ENCODE measurements around the gene PDGFA.

Gene PDGFA

DNA sequence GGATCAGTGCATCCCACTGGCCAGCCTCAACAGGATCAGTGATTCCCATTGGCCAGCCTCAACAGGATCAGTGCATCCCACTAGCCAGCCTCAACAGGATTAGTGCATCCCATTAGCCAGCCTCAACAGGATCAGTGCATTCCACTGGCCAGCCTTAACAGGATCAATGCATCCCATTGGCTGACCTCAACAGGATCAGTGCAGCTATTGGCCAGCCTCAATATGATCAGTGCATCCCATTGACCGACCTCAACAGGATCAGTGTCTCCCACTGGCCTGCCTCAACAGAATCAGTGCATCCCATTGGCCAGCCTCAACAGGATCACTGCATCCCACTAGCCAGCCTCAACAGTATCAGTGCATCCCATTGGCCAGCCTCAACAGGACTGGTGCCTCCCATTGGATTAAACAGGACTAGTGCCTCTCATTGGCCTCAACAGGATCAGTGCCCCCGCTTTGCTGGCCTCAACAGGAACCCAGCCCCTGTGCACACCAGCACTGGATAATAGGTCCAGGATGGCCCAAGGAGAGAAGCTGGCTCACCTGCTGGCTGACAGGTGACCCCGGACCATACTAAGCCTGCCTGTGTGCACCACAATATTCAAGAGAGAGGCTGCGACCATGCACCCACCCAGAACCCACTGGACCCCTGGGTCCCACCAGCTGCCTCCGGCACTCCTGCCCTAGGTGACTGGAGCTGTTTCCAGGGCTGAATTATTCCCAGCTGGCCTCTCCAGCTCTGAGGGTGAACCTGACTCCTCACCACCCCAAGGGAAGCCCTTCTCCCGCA is 59.9 kb downstream of the PDGFA start:
- DNase-seq (ENCODE audit: low read depth): no peak

DNA sequence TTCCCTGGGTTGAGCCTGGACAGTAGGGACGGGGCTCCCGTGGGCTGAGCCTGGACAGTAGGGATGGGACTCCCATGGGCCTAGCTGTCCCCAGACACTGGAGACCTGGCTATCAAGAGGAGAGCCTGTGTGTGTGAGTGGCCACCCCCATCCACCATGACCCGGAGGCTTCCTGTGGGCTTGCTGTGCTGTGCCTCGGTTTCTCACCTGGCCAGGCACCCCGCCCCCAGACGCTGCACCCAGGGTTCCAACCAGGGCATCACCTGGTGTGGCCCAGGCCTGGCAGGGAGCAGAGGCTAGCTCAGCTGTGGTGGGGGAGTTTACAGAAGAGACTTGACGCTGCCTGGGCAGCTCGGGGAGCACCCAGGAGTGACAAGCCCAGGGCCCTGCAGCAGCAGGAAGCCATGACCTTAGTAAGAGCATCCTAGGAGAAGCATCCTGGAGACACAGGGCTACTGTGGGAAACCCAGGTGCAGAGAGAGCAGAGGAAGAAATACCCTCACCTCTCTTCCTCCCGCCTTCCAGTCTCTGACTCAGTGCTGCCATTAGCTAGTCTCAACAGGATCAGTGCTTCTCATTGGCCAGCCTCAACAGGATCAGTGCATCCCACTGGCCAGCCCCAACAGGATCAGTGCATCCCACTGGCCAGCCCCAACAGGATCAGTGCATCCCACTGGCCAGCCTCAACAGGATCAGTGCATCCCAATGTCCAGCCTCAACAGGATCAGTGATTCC is 61.0 kb downstream of the PDGFA start:
- no peak for DNase-seq (ENCODE audit: low read depth)

DNA sequence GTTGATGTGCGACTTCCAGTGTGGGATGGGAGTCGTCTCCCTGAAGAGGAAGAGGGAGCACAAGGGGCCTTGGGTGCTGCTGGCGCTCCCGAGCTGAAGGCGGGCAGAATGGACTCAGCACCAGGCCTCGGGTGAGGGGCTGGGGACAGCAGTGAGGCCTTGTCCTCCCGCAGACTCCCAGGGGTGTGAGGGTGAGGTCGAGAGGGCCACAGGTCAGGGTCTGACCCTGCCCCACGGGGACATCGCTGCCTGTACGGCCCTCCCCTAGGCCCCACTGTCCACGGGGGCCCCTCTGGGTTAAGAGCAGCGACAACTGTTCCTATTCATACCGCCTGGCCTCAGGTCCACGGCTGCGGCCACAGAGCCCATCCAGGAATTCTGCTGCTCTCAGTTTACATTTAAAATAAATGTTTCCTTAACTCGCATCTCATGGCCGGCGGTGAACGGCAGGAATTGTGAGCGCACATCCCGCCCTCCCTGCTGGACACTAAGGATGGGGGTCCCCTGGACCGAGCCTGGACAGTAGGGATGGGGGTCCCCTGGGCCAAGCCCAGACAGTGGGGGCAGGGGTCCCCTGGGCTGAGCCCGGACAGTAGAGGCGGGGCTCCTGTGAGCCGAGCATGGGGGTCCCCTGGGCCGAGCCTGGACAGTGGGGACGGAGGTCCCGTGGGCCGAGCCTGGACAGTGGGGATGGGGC is 61.7 kb downstream of the PDGFA start:
- DNase-seq (ENCODE audit: low read depth): no peak

- no peak for DNase-seq (ENCODE audit: low read depth)
These were observed 64.3 kb downstream of the PDGFA start for GRCh38 chr7:455110-455928.

DNA sequence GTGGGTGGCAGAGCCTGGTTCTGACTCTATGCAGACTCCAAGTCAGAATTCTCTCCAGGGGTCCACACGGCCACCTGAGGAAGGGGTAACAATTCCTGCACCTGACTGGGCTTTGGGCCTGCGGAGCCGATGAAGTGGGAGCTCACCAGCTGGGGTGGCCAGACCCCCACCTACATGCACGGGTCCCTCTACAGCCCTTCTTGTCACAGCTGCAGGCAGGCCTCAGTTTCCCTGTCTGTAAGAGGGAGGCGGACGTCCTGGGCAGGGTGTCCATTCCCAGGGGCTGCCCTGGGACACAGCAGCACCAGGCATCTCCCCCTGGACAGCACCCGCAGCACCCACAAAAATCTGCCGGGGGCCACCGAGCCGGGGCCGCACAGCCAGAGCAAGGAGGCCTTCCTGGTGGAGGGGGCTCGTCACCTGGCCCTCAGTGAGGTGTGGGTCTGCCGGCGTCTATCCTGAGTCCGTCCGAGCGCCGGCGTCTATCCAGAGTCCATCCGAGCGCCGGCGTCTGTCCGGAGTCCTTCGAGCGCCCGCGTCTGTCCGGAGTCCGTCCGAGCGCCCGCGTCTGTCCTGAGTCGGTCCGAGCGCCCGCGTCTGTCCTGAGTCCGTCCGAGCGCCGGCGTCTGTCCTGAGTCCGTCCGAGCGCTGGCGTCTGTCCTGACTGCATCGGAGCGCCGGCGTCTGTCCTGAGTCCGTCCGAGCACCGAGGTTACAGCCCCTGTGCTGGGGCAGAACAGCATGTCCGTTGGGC is 65.1 kb downstream of the PDGFA start:
- no peak for DNase-seq (ENCODE audit: low read depth)

- DNase-seq (ENCODE audit: low read depth): no peak
These were observed 65.9 kb downstream of the PDGFA start for GRCh38 chr7:453597-454306.

DNA sequence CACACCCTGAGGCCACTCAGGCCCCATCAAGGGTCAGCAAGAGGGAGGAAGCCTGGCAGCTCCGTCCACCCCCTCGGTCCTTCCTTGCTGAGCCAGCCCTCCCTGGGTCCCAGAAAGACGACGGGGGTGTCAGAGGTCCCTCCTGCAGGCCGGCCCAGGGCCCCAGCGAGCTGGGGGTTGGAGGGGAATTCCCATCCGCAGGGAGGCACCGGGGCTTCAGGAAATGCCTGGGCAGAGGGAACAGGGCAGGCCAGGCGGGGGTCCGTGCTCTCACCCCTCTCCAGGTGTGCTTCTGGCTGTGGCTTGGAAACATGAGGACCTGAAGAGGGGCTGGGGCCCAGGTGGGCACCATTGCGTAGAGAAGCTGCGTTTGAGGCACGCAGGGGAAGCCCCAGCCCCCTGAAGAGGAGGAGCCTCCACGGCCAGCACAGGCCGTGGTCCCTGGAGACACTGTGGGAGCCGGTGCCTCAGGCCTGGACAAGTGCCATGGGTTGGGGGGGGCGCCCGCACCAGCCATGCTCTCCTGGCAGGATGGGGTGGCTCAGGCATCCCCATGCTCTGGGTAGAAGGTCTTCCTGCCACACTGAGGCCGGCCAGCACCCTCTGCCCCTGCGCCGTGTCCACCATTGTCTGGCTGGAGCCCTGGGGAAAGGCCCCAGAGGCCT is 66.7 kb downstream of the PDGFA start:
- no peak for DNase-seq (ENCODE audit: low read depth)

- no peak for DNase-seq (ENCODE audit: low read depth)
These were observed 67.4 kb downstream of the PDGFA start for GRCh38 chr7:452226-452751.

GRCh38 chr7:451255-452225 is 68.1 kb downstream of the PDGFA start:
- no peak for DNase-seq (ENCODE audit: low read depth)

- no peak for DNase-seq (ENCODE audit: low read depth)
These were observed 68.9 kb downstream of the PDGFA start for GRCh38 chr7:450741-451140.

- DNase-seq (ENCODE audit: low read depth): no peak
These were observed 69.6 kb downstream of the PDGFA start for GRCh38 chr7:450036-450435.

- DNase-seq (ENCODE audit: low read depth): no peak
These were observed 70.2 kb downstream of the PDGFA start for GRCh38 chr7:449324-450019.

DNA sequence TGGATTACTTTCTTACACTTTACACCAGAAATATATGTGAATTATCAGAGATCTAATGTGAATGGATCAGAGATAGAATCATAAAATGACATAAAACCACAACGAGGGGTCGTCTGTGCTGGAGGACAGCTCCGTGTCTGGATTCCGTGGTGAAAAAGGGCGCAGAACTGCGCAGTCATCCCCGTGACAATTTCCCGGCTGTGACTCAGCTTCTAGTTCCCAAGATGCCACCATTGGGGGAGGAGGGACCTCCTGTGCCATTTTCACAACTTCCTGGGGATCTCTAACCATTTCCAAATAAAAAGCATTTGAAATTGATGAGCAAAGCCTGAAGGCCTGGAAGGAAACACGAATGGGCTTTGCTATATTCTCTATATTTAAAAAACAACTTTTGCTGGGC is 72.1 kb downstream of the PDGFA start:
- DNase-seq (ENCODE audit: low read depth): no peak
